HEK293 (cell line): ENCODE data around the gene TRAPPC2L.

Source experiments
- EGR2 ChIP-seq: fragments of 450-650 bp; formaldehyde crosslinking; IDR thresholded peaks from 2 replicates; pipeline ENCODE4 v1.5.1; 2016; ENCODE audit warnings: low read depth, missing biosample characterization, missing genetic modification characterization
- GFI1B ChIP-seq: fragments of 450-650 bp; formaldehyde crosslinking; IDR thresholded peaks from 2 replicates; pipeline ENCODE4 v1.5.1; 2016; ENCODE audit warnings: missing biosample characterization, missing genetic modification characterization
- HIC1 ChIP-seq: fragments of 450-650 bp; formaldehyde crosslinking; IDR thresholded peaks from 2 replicates; pipeline ENCODE4 v1.5.1; 2016; ENCODE audit warnings: missing biosample characterization, missing genetic modification characterization
- KLF10 ChIP-seq: fragments of 450-650 bp; IDR thresholded peaks from 2 replicates; pipeline ENCODE4 v1.5.1; 2018; ENCODE audit warnings: missing biosample characterization, mild to moderate bottlenecking, missing genetic modification characterization
- KLF16 ChIP-seq: fragments of 450-650 bp; formaldehyde crosslinking; IDR thresholded peaks from 2 replicates; pipeline ENCODE4 v1.5.1; 2017; ENCODE audit warnings: missing biosample characterization, missing genetic modification characterization
- KLF7 ChIP-seq: fragments of 450-650 bp; formaldehyde crosslinking; IDR thresholded peaks from 2 replicates; pipeline ENCODE4 v1.5.1; 2016; ENCODE audit warnings: missing biosample characterization, missing genetic modification characterization, borderline replicate concordance
- PBX3 ChIP-seq: sonication (generic); formaldehyde crosslinking; IDR thresholded peaks from 2 replicates; pipeline ENCODE4 v1.8.1; 2022; ENCODE audit warnings: mild to moderate bottlenecking, moderate library complexity, missing genetic modification reagents
- PRDM2 ChIP-seq: fragments of 450-650 bp; formaldehyde crosslinking; IDR thresholded peaks from 2 replicates; pipeline ENCODE4 v1.5.1; 2016; ENCODE audit warnings: missing biosample characterization, missing genetic modification characterization, borderline replicate concordance
- ZBTB6 ChIP-seq: fragments of 450-650 bp; formaldehyde crosslinking; IDR thresholded peaks from 2 replicates; pipeline ENCODE4 v1.5.1; 2017; ENCODE audit warnings: missing biosample characterization, missing genetic modification characterization
- ZBTB7A ChIP-seq: fragments of 450-650 bp; formaldehyde crosslinking; IDR thresholded peaks from 2 replicates; pipeline ENCODE4 v1.5.1; 2016; ENCODE audit warnings: low read depth, missing biosample characterization, missing genetic modification characterization
- ZNF114 ChIP-seq: fragments of 450-650 bp; formaldehyde crosslinking; IDR thresholded peaks from 2 replicates; pipeline ENCODE4 v1.5.0; 2017; ENCODE audit warnings: missing biosample characterization, missing genetic modification characterization
- ZNF146 ChIP-seq: fragments of 450-650 bp; formaldehyde crosslinking; IDR thresholded peaks from 2 replicates; pipeline ENCODE4 v1.5.1; 2016; ENCODE audit warnings: missing biosample characterization, missing genetic modification characterization
- ZNF16 ChIP-seq: fragments of 450-650 bp; formaldehyde crosslinking; IDR thresholded peaks from 2 replicates; pipeline ENCODE4 v1.5.1; 2016; ENCODE audit warnings: low read depth, missing biosample characterization, missing genetic modification characterization
- ZNF169 ChIP-seq: fragments of 450-650 bp; formaldehyde crosslinking; IDR thresholded peaks from 2 replicates; pipeline ENCODE4 v1.5.1; 2016; ENCODE audit warnings: missing biosample characterization, missing genetic modification characterization
- ZNF274 ChIP-seq, 2 experiments: fragments of 200-500 bp in 1 of 2; fragments of 450-650 bp in 1 of 2; sonication (Bioruptor generic) in 1 of 2; formaldehyde crosslinking in 1 of 2; IDR thresholded peaks; 2 replicates each; pipeline versions ENCODE4 v1.5.1 to v1.6.1; 2014 to 2016; ENCODE audit warnings: borderline replicate concordance in 1 of 2, inconsistent platforms in 1 of 2, low read length in 1 of 2, missing biosample characterization in 1 of 2, missing genetic modification characterization in 1 of 2
- ZNF280C ChIP-seq: fragments of 450-650 bp; formaldehyde crosslinking; IDR thresholded peaks from 2 replicates; pipeline ENCODE4 v1.5.1; 2016; ENCODE audit warnings: missing biosample characterization, missing genetic modification characterization
- ZNF362 ChIP-seq: fragments of 450-650 bp; formaldehyde crosslinking; IDR thresholded peaks from 2 replicates; pipeline ENCODE4 v1.5.1; 2016; ENCODE audit warnings: missing biosample characterization, missing genetic modification characterization
- ZNF404 ChIP-seq: fragments of 450-650 bp; formaldehyde crosslinking; IDR thresholded peaks from 2 replicates; pipeline ENCODE4 v1.5.1; 2017; ENCODE audit warnings: missing biosample characterization, missing genetic modification characterization
- ZNF449 ChIP-seq: fragments of 450-650 bp; formaldehyde crosslinking; IDR thresholded peaks from 2 replicates; pipeline ENCODE4 v1.5.1; 2017; ENCODE audit warnings: missing biosample characterization, mild to moderate bottlenecking, missing genetic modification characterization, moderate library complexity
- ZNF521 ChIP-seq: fragments of 450-650 bp; formaldehyde crosslinking; IDR thresholded peaks from 2 replicates; pipeline ENCODE4 v1.5.1; 2017; ENCODE audit warnings: missing biosample characterization, mild to moderate bottlenecking, missing genetic modification characterization
- ZNF629 ChIP-seq: fragments of 450-650 bp; formaldehyde crosslinking; IDR thresholded peaks from 2 replicates; pipeline ENCODE4 v1.5.1; 2017; ENCODE audit warnings: missing biosample characterization, missing genetic modification characterization
- ZNF747 ChIP-seq: fragments of 450-650 bp; formaldehyde crosslinking; IDR thresholded peaks from 2 replicates; pipeline ENCODE4 v1.5.1; 2016; ENCODE audit warnings: missing biosample characterization, missing genetic modification characterization

The TRAPPC2L gene

GRCh38 chr16:88882358-88883030 is 25.6 kb downstream of the TRAPPC2L start (continued):
- TF ChIP-seq PBX3 (CRISPR knock-in tag) (no peak), ZNF274 (IDR thresholded peaks at IDR 0.05; ENCODE audit: low read length) (no peak), ZNF274 (tag by site-specific recombination; IDR thresholded peaks at IDR 0.05; ENCODE audit: borderline replicate concordance) (no peak), ZNF629 (tag by site-specific recombination) (no peak), KLF10 (peak; percentile 80), ZNF362 (tag by site-specific recombination) (no peak), ZNF521 (tag by site-specific recombination) (no peak), ZBTB6 (tag by site-specific recombination) (no peak), ZNF114 (tag by site-specific recombination) (no peak), HIC1 (tag by site-specific recombination) (peak; percentile 24; the same call in 1 of the 2 replicates), ZBTB7A (0 out of 2 replicates have a peak, but pooled peaks have one; percentile 63), ZNF747 (tag by site-specific recombination) (no peak), ZNF146 (no peak), ZNF280C (tag by site-specific recombination) (no peak), PRDM2 (tag by site-specific recombination) (no peak), GFI1B (tag by site-specific recombination) (no peak), EGR2 (tag by site-specific recombination) (peak; percentile 100), KLF7 (peak; percentile 99), KLF16 (tag by site-specific recombination) (peak; percentile 81; the same call in 1 of the 2 replicates), ZNF449 (tag by site-specific recombination) (peak; percentile 48; the same call in 1 of the 2 replicates), ZNF16 (no peak), ZNF169 (tag by site-specific recombination) (no peak), ZNF404 (tag by site-specific recombination) (no peak)
